Measurements from ENCODE around the gene QSOX1. TPM values are rescaled to one million over a fixed set of nuclear protein-coding genes. Genes with fewer than 3 reads are reported as not detected.
A peak's percentile ranks its signal among the peaks of the same experiment; 100 is the strongest.

The QSOX1 gene
- total RNA-seq, 4 donors from 2014 or later = 109 to 124 (median 119) TPM

DNA sequence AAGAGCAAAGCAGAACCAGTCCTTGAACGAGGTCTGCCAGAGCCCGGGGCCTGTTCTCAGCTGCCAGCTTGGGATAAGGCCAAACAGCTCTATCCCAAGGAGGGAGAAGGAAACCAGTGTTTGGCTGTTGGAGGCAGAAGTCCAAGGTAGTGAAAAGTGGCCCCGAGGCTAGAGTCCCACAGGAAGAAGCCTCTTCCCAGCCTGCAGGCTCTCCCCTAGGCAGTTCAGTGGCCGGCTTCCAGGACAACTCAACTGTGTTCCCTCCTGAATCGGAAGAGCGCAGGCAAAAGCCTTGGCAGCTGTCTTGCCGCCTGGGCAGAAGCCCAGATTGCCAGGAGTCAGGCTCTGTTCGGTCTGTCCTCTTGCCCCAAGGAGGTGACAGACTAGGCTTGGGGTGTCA, 19.3 kb downstream of the QSOX1 start:
- TF ChIP-seq, protein P1, sequence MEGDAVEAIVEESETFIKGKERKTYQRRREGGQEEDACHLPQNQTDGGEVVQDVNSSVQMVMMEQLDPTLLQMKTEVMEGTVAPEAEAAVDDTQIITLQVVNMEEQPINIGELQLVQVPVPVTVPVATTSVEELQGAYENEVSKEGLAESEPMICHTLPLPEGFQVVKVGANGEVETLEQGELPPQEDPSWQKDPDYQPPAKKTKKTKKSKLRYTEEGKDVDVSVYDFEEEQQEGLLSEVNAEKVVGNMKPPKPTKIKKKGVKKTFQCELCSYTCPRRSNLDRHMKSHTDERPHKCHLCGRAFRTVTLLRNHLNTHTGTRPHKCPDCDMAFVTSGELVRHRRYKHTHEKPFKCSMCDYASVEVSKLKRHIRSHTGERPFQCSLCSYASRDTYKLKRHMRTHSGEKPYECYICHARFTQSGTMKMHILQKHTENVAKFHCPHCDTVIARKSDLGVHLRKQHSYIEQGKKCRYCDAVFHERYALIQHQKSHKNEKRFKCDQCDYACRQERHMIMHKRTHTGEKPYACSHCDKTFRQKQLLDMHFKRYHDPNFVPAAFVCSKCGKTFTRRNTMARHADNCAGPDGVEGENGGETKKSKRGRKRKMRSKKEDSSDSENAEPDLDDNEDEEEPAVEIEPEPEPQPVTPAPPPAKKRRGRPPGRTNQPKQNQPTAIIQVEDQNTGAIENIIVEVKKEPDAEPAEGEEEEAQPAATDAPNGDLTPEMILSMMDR (IDR thresholded peaks at IDR 0.05) = no peak
- TF ChIP-seq EP300 (IDR thresholded peaks at IDR 0.05; ENCODE audit: low read depth) (no peak), POLR2AphosphoS5 (IDR thresholded peaks at IDR 0.05) (peak in 2 of 3 donors; percentile 10 to 11)
- peak overlapping the region in 3 of 4 donors; percentile 20 to 46 (median 44) for H3K27ac ChIP-seq
- H3K36me3 ChIP-seq = no peaks in the 10 kb centered on the region
- H3K9me3 ChIP-seq = no peaks in the 10 kb centered on the region
- in situ Hi-C loops (cut with MboI; ENCODE audit: low pct_ligation_motif_present in 1 of 4, low pct_unique_long_range_greater_than_20kb in 1 of 4, low sequenced_read_pairs in 3 of 4) (loop anchor here in 3 of 4 donors (10.0 to 25.0 kb wide), 3 partner anchors 289 to 312 kb away; partner anchors contain the start of genes TOR1AIP1 (in 1 of the 3) and TOR1AIP2 (in 1 of the 3)), intact Hi-C loops (cut with DNase I; ENCODE audit: low total_unique reads) (loop anchor here (2.0 kb wide), 1 partner anchor 59 kb away; no protein-coding TSS in a partner anchor)
- WGBS, 2 donors (ENCODE audit: low coverage in 1 of 2) = 56% methylated on average over 8 of the region's 8 CpGs; no CpG with 5 or more reads in 1 of the 2 donors
- no peaks in the 10 kb centered on the region for H3K27me3 ChIP-seq
- no peak overlapping the region for H3K4me3 ChIP-seq
- peaks cover 10 to 27% (median 22%) of the 10 kb centered on the region in 4 donors for H3K4me1 ChIP-seq
- peak; percentile 61 for DNase-seq

DNA sequence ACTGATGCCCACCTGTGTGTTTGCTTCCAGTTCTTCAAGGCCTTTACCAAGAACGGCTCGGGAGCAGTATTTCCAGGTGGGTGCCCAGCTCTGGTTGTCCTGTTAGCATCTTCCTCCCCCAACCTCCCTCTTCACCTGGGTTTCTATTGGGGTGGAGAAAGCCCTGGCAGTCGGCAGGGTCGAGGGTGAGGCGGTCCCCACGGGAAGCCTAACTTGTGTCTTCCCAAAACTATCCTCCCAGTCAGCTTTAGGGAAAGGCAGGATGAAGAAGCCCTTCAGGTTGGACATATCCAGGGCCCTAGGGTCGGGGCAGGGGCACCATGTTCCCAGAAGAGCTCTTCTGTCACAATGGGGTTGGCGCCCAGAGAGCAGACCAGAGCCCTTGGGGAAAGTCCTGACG, 20.6 kb downstream of the QSOX1 start:
- no peak for DNase-seq
- no peaks in the 10 kb centered on the region for H3K9me3 ChIP-seq
- WGBS, 2 donors (ENCODE audit: low coverage in 1 of 2) = 96% methylated on average over 9 of the region's 9 CpGs; no CpG with 5 or more reads in 1 of the 2 donors
- no peaks in the 10 kb centered on the region for H3K36me3 ChIP-seq
- intact Hi-C loops (cut with DNase I; ENCODE audit: low total_unique reads) = no loop called here
- no peak overlapping the region for H3K4me3 ChIP-seq
- in situ Hi-C loops (cut with MboI; ENCODE audit: low pct_ligation_motif_present in 1 of 4, low pct_unique_long_range_greater_than_20kb in 1 of 4, low sequenced_read_pairs in 3 of 4) = loop anchor here in 2 of 4 donors (10.0 kb wide), 2 partner anchors 290 to 300 kb away; partner anchors contain the start of genes TOR1AIP1 (in 1 of the 2) and TOR1AIP2 (in 1 of the 2)
- H3K4me1 ChIP-seq = peaks cover 6 to 14% (median 10%) of the 10 kb centered on the region in 4 donors
- H3K27ac ChIP-seq = no peak overlapping the region
- H3K27me3 ChIP-seq = no peaks in the 10 kb centered on the region
- TF ChIP-seq, protein P1 (IDR thresholded peaks at IDR 0.05) = no peak
- no peak for TF ChIP-seq EP300 (IDR thresholded peaks at IDR 0.05; ENCODE audit: low read depth)
- TF ChIP-seq POLR2A (IDR thresholded peaks at IDR 0.05) = no peak
- TF ChIP-seq POLR2AphosphoS5 (IDR thresholded peaks at IDR 0.05) = no peak

DNA sequence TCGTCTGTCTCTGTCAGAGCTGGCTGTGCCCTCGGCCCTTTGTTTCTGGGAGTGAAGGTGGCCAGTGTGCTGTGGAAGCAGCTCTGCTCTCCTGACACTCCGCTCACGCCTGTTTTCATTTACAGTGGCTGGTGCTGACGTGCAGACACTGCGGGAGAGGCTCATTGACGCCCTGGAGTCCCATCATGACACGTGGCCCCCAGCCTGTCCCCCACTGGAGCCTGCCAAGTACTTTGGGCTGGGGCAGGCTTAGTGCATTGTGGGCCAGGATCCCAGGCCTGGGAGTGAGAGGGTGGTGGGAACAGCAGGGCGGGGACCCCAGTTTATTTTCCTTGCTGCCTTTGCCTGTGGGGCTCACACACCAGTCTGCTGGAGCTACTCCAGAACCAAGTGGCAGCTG, 21.1 kb downstream of the QSOX1 start:
- Histone ChIP-seq H3K4me3 (no peak overlapping the region), H3K27me3 (no peaks in the 10 kb centered on the region), H3K27ac (no peak overlapping the region), H3K9me3 (no peaks in the 10 kb centered on the region), H3K36me3 (no peaks in the 10 kb centered on the region), H3K4me1 (peaks cover 5 to 12% (median 9%) of the 10 kb centered on the region in 4 donors)
- in situ Hi-C loops (cut with MboI; ENCODE audit: low pct_ligation_motif_present in 1 of 4, low pct_unique_long_range_greater_than_20kb in 1 of 4, low sequenced_read_pairs in 3 of 4) = loop anchor here in 2 of 4 donors (10.0 kb wide), 2 partner anchors 291 to 301 kb away; partner anchors contain the start of genes TOR1AIP1 (in 1 of the 2) and TOR1AIP2 (in 1 of the 2)
- intact Hi-C loops (cut with DNase I; ENCODE audit: low total_unique reads) = no loop called here
- WGBS, 2 donors (ENCODE audit: low coverage in 1 of 2) = 88% methylated on average over 9 of the region's 9 CpGs; no CpG with 5 or more reads in 1 of the 2 donors
- DNase-seq = no peak
- TF ChIP-seq POLR2A (IDR thresholded peaks at IDR 0.05) (no peak), POLR2AphosphoS5 (IDR thresholded peaks at IDR 0.05) (no peak), EP300 (IDR thresholded peaks at IDR 0.05; ENCODE audit: low read depth) (no peak)
- TF ChIP-seq, protein P1 (IDR thresholded peaks at IDR 0.05) = no peak

DNA sequence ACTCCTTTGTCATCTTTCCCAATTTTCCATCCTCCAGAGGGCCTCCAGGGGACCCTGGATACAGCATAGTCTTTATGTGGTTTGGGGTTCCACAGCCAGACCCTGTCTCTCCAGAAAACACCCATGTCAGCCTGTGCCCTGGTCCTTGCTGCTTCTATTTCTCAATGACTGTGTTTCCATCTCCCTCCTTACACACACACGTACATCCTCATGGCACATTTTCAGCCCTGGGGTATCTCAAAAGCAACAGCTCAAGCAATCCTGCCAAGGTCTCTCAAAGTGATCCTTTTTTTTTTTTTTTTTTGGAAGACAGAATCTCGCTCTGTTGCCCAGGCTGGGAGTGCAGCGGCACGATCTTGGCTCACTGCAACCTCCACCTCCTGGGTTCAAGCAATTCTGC, 22.3 kb downstream of the QSOX1 start:
- Histone ChIP-seq H3K36me3 (peaks cover 0 to 3% (median 0%) of the 10 kb centered on the region in 4 donors), H3K4me3 (no peak overlapping the region), H3K9me3 (no peaks in the 10 kb centered on the region), H3K4me1 (peaks cover 5 to 12% (median 9%) of the 10 kb centered on the region in 4 donors), H3K27me3 (no peaks in the 10 kb centered on the region), H3K27ac (no peak overlapping the region)
- intact Hi-C loops (cut with DNase I; ENCODE audit: low total_unique reads) (no loop called here), in situ Hi-C loops (cut with MboI; ENCODE audit: low pct_ligation_motif_present in 1 of 4, low pct_unique_long_range_greater_than_20kb in 1 of 4, low sequenced_read_pairs in 3 of 4) (loop anchor here in 2 of 4 donors (10.0 kb wide), 2 partner anchors 292 to 302 kb away; partner anchors contain the start of genes TOR1AIP1 (in 1 of the 2) and TOR1AIP2 (in 1 of the 2))
- 84 to 86% methylated on average over 1 to 4 of the region's 4 CpGs for WGBS, 2 donors (ENCODE audit: low coverage in 1 of 2)
- TF ChIP-seq, protein P1 (IDR thresholded peaks at IDR 0.05) = no peak
- no peak for TF ChIP-seq EP300 (IDR thresholded peaks at IDR 0.05; ENCODE audit: low read depth)
- TF ChIP-seq POLR2A (IDR thresholded peaks at IDR 0.05) = no peak
- TF ChIP-seq POLR2AphosphoS5 (IDR thresholded peaks at IDR 0.05) = no peak
- DNase-seq = no peak

Data from transverse colon (tissue), 4 donors.